Parathyroid adenoma (tissue), 2 donors: ENCODE measurements around the gene IGFL3.

Source experiments
- H2AFZ ChIP-seq: fragments of 300-600 bp; sonication (generic); one replicate; pipeline ENCODE4 v1.7.0; 2017; ENCODE audit warnings: antibody characterized with exemption, mild to moderate bottlenecking
- H3K27ac ChIP-seq: fragments of 300-600 bp; sonication (generic); one replicate; pipeline ENCODE4 v1.7.0; 2017
- H3K27me3 ChIP-seq: fragments of 300-600 bp; sonication (generic); one replicate; pipeline ENCODE4 v1.7.0; 2017; ENCODE audit warnings: low read length; ENCODE audit not compliant: control insufficient read depth, insufficient read depth
- H3K36me3 ChIP-seq: fragments of 300-600 bp; sonication (generic); one replicate; pipeline ENCODE4 v1.7.0; 2017; ENCODE audit warnings: low read length; ENCODE audit not compliant: control insufficient read depth, insufficient read depth
- H3K4me1 ChIP-seq: fragments of 300-600 bp; sonication (generic); one replicate; pipeline ENCODE4 v1.7.0; 2017; ENCODE audit warnings: control low read depth
- H3K4me2 ChIP-seq: fragments of 300-600 bp; sonication (generic); one replicate; pipeline ENCODE4 v1.7.0; 2017; ENCODE audit warnings: low read length
- H3K4me3 ChIP-seq: fragments of 300-600 bp; sonication (generic); one replicate; pipeline ENCODE4 v1.7.0; 2017; ENCODE audit warnings: low read depth, low read length
- H3K79me2 ChIP-seq: fragments of 300-600 bp; sonication (generic); one replicate; pipeline ENCODE4 v1.7.0; 2017; ENCODE audit warnings: control low read depth
- H3K9ac ChIP-seq: fragments of 300-600 bp; sonication (generic); one replicate; pipeline ENCODE4 v1.7.0; 2017; ENCODE audit warnings: mild to moderate bottlenecking
- H3K9me3 ChIP-seq: fragments of 300-600 bp; sonication (generic); one replicate; pipeline ENCODE4 v1.7.0; 2017; ENCODE audit warnings: low read length; ENCODE audit not compliant: control insufficient read depth
- CTCF ChIP-seq: fragments of 300-600 bp; sonication (generic); IDR thresholded peaks from one replicate; pipeline ENCODE4 v1.7.0; 2017; ENCODE audit warnings: antibody characterized with exemption, mild to moderate bottlenecking
- donor health status: primary hyperparathyroidism.

Gene IGFL3

GRCh38 chr19:46159418-46160232 lies 35.1 kb upstream of the IGFL3 start:
- no peak overlapping the region for H3K27ac ChIP-seq
- H3K79me2 ChIP-seq = no peaks in the 10 kb centered on the region
- H3K36me3 ChIP-seq = no peaks in the 10 kb centered on the region
- no peak overlapping the region for H2AFZ ChIP-seq
- no peaks in the 10 kb centered on the region for H3K9me3 ChIP-seq
- no peaks in the 10 kb centered on the region for H3K4me1 ChIP-seq
- H3K4me3 ChIP-seq = no peak overlapping the region
- no peaks in the 10 kb centered on the region for H3K27me3 ChIP-seq
- no peak overlapping the region for H3K9ac ChIP-seq
- no peak for TF ChIP-seq CTCF
- no peak overlapping the region for H3K4me2 ChIP-seq

GRCh38 chr19:46155237-46155636 lies 30.7 kb upstream of the IGFL3 start:
- H3K4me3 ChIP-seq = no peak overlapping the region
- no peak overlapping the region for H2AFZ ChIP-seq
- H3K27me3 ChIP-seq = no peaks in the 10 kb centered on the region
- no peaks in the 10 kb centered on the region for H3K79me2 ChIP-seq
- no peak overlapping the region for H3K4me2 ChIP-seq
- no peak for TF ChIP-seq CTCF
- H3K27ac ChIP-seq = no peak overlapping the region
- no peaks in the 10 kb centered on the region for H3K36me3 ChIP-seq
- H3K9me3 ChIP-seq = no peaks in the 10 kb centered on the region
- no peak overlapping the region for H3K9ac ChIP-seq
- H3K4me1 ChIP-seq = no peaks in the 10 kb centered on the region

GRCh38 chr19:46150606-46151005 lies 26.1 kb upstream of the IGFL3 start:
- Histone ChIP-seq H3K4me2 (no peak overlapping the region), H3K4me1 (no peaks in the 10 kb centered on the region), H3K27ac (no peak overlapping the region), H3K9ac (no peak overlapping the region), H3K4me3 (no peak overlapping the region), H3K79me2 (no peaks in the 10 kb centered on the region), H3K27me3 (no peaks in the 10 kb centered on the region), H2AFZ (no peak overlapping the region), H3K9me3 (no peaks in the 10 kb centered on the region), H3K36me3 (no peaks in the 10 kb centered on the region)
- no peak for TF ChIP-seq CTCF

- no peak for TF ChIP-seq CTCF
- Histone ChIP-seq H3K4me2 (no peak within 1 kb of the TSS), H3K4me1 (no peaks in the 10 kb centered on the region), H3K27ac (no peak within 1 kb of the TSS), H3K79me2 (no peaks in the 10 kb centered on the region), H3K36me3 (no peaks in the 10 kb centered on the region), H3K9ac (no peak within 1 kb of the TSS), H3K27me3 (no peaks in the 10 kb centered on the region), H3K4me3 (no peak within 1 kb of the TSS), H3K9me3 (no peaks in the 10 kb centered on the region), H2AFZ (no peak within 1 kb of the TSS)
These were observed 23.4 kb upstream of the IGFL3 start, which contains the start of gene IGFL2 for GRCh38 chr19:46147791-46148288. TSS of gene IGFL2 (plus strand) at chr19:46148238. CDS start at chr19:46148279, 41 bp downstream.
